ENCODE measurements around the gene ARFGAP1. TPM values are rescaled to one million over a fixed set of nuclear protein-coding genes. Genes with fewer than 3 reads are reported as not detected.

The ARFGAP1 gene
- total and polyA plus RNA-seq, 10 of the 15 experiments (the other 5 are each of a cell fraction or from before 2014, with no cell fraction given): 0.45 to 79.9 (median 30.8) TPM

- in situ Hi-C loops (cut with MboI): no loop called here
- BruUV-seq (replicated peaks): no TSS peak
Measured at GRCh38 chr20:63224412-63225081, 48.1 kb upstream of the ARFGAP1 start.

More at GRCh38 chr20:63224412-63225081, 48.1 kb upstream of the ARFGAP1 start:
- no peak overlapping the region for H3K27ac ChIP-seq (ENCODE audit: control insufficient read depth, insufficient read depth)
- no peaks in the 10 kb centered on the region for H3K36me3 ChIP-seq (ENCODE audit: control insufficient read depth in 2 of 2, insufficient read depth in 2 of 2, low read length in 1 of 2)
- H3K9ac ChIP-seq (ENCODE audit: control insufficient read depth, insufficient read depth, low read length): no peak overlapping the region
- FAIRE-seq (no peak), ATAC-seq (no peak), DNase-seq (ENCODE audit: low read depth, low spot score) (no peak)
- H4K20me1 ChIP-seq (ENCODE audit: control insufficient read depth, insufficient read depth): no peaks in the 10 kb centered on the region; the same call in 1 of the 2 replicates
- H3K9me3 ChIP-seq (replicated peaks; ENCODE audit: control insufficient read depth, insufficient read depth, low read length): no peaks in the 10 kb centered on the region
- 15% methylated on average over 16 of the region's 16 CpGs for WGBS (ENCODE audit: insufficient coverage, insufficient replicate concordance, low lambda C conversion rate, missing lambda C conversion rate)
- CTCF ChIA-PET: interaction anchor here (0.6 to 3.0 kb wide), 22 partner anchors 8 to 160 kb away, joined by 3 to 19 read pairs (median 7); partner anchors contain the start of gene COL20A1
- H3K4me1 ChIP-seq (ENCODE audit: control insufficient read depth, insufficient read depth, low read length): no peaks in the 10 kb centered on the region
- no peak overlapping the region for H2AFZ ChIP-seq (ENCODE audit: control insufficient read depth, low read depth, low read length)
- RAD21 ChIA-PET (ENCODE audit: unreplicated experiment): interaction anchor here (1.0 to 1.7 kb wide), 3 partner anchors 22 to 166 kb away, joined by 3 to 5 read pairs (median 3); no protein-coding TSS in a partner anchor
- SMC1A ChIA-PET (ENCODE audit: uncharacterized antibody, unreplicated experiment): interaction anchor here (0.8 to 1.5 kb wide), 3 partner anchors 9 to 157 kb away, joined by 3 to 4 read pairs (median 3); no protein-coding TSS in a partner anchor
- H3K27me3 ChIP-seq (replicated peaks in 1 of 2; ENCODE audit: control insufficient read depth in 2 of 2, insufficient read depth in 2 of 2, low read length in 1 of 2): peaks cover 0 to 7% of the 10 kb centered on the region in 2 experiments; a peak in 3 of 4 replicates
- H3K4me3 ChIP-seq: no peak overlapping the region
- H3K79me2 ChIP-seq (ENCODE audit: control insufficient read depth, insufficient read depth, low read length): no peaks in the 10 kb centered on the region
- no peak overlapping the region for H3K4me2 ChIP-seq (ENCODE audit: control insufficient read depth, insufficient read depth)
- POLR2A ChIA-PET: interaction anchor here (0.9 kb wide), 1 partner anchor 270 kb away, joined by 3 read pairs; no protein-coding TSS in a partner anchor
- no peak for TF ChIP-seq KLF5 (IDR thresholded peaks at IDR 0.05; ENCODE audit: partially characterized antibody)
- TF ChIP-seq ATF7 (IDR thresholded peaks at IDR 0.05; ENCODE audit: low read depth): no peak
- no peak for TF ChIP-seq HDAC2 (IDR thresholded peaks at IDR 0.05)
- TF ChIP-seq BCL3 (IDR thresholded peaks at IDR 0.05; ENCODE audit: borderline replicate concordance, insufficient read depth, low read depth, low read length, poor library complexity, severe bottlenecking): no peak
- no peak for TF ChIP-seq TCF7 (IDR thresholded peaks at IDR 0.05; ENCODE audit: borderline replicate concordance)
- intact Hi-C loops (cut with micrococcal nuclease; ENCODE audit: unreplicated experiment): loop anchor here (5.0 kb wide), 1 partner anchor 48 kb away; the partner anchor contains the start of gene ARFGAP1

Data from GM12878 (cell line).